Endothelial cell of umbilical vein (primary cell): Measurements from ENCODE around the gene GRID1. TPM values are rescaled to one million over a fixed set of nuclear protein-coding genes. Genes with fewer than 3 reads are reported as not detected.

Experiments used
- BruUV-seq: library from RNA; stranded (reverse); fragments of 400-500 nt; replicated peaks from 2 replicates; lab custom pipeline; 2021; lab: Mats Ljungman, UMichigan
- CTCF ChIA-PET: fragments of 300-600, 350-600 bp; sonication (Branson Sonifier 250); formaldehyde crosslinking; loops from one replicate; lab custom pipeline; 2021; ENCODE audit warnings: antibody characterized with exemption, inconsistent platforms; lab: Charles Lee
- POLR2A ChIA-PET: fragments of 300-600, 350-600 bp; sonication (Branson Sonifier 250); formaldehyde crosslinking; loops from one replicate; lab custom pipeline; 2021; ENCODE audit warnings: antibody characterized with exemption, inconsistent platforms; lab: Charles Lee
- DNase-seq: peaks from one replicate; pipeline ENCODE4 v3.0.0-alpha.2; 2011; ENCODE audit warnings: low read depth, low spot score
- FAIRE-seq: peaks from 2 replicates; lab custom pipeline; 2011; peaks lifted over from hg19 to GRCh38; lab: Jason Lieb, UNC
- H2AFZ ChIP-seq: 2 replicates; pipeline ENCODE4 v1.6.0; 2012; ENCODE audit warnings: low read depth, low read length, control low read depth, inconsistent platforms
- H3K27ac ChIP-seq: 2 replicates; pipeline ENCODE4 v1.5.1; 2011; ENCODE audit warnings: low read depth, mild to moderate bottlenecking, control low read depth, low read length, moderate library complexity; ENCODE audit not compliant: insufficient read depth
- H3K27me3 ChIP-seq, 2 experiments: 2 replicates each; pipeline versions ENCODE4 v1.6.0 to v1.6.1; 2011; ENCODE audit warnings: low read length in 2 of 2, mixed read lengths in 1 of 2; ENCODE audit not compliant: control insufficient read depth in 2 of 2, insufficient read depth in 2 of 2
- H3K36me3 ChIP-seq, 2 experiments: 2 replicates in 1 of 2; 3 replicates in 1 of 2; pipeline ENCODE4 v1.5.1; 2011; ENCODE audit warnings: low read length in 2 of 2, mild to moderate bottlenecking in 1 of 2, moderate library complexity in 1 of 2; ENCODE audit not compliant: control insufficient read depth in 2 of 2, insufficient read depth in 2 of 2; ENCODE audit errors: extremely low read depth in 1 of 2
- H3K4me1 ChIP-seq: 3 replicates; pipeline ENCODE4 v1.5.1; 2011; ENCODE audit warnings: mild to moderate bottlenecking, low read length; ENCODE audit not compliant: control insufficient read depth, insufficient read depth; ENCODE audit errors: extremely low read depth
- H3K4me2 ChIP-seq: 2 replicates; pipeline ENCODE4 v1.6.1; 2011; ENCODE audit warnings: low read length, control low read depth, mixed read lengths; ENCODE audit not compliant: insufficient read depth
- H3K4me3 ChIP-seq, 3 experiments: fragments of 200-600 bp in 1 of 3; sonication (generic), shearing (Covaris generic) in 1 of 3; replicated peaks in 1 of 3; 2 replicates each; pipeline ENCODE4 v1.5.1; 2011 to 2016; ENCODE audit warnings: control low read depth in 3 of 3, low read length in 3 of 3, mild to moderate bottlenecking in 2 of 3, inconsistent platforms in 1 of 3, low read depth in 1 of 3, moderate library complexity in 1 of 3; ENCODE audit not compliant: insufficient read depth in 1 of 3
- H3K79me2 ChIP-seq: 2 replicates; pipeline ENCODE4 v1.6.0; 2012; ENCODE audit warnings: low read length, inconsistent platforms; ENCODE audit not compliant: control insufficient read depth, insufficient read depth
- H3K9ac ChIP-seq: replicated peaks from 2 replicates; pipeline ENCODE3; 2011; ENCODE audit warnings: low read length, control low read depth; ENCODE audit not compliant: insufficient read depth; ENCODE audit errors: extremely low read depth
- H3K9me1 ChIP-seq: replicated peaks from 3 replicates; pipeline ENCODE4 v1.6.0; 2011; ENCODE audit warnings: mild to moderate bottlenecking, low read length; ENCODE audit not compliant: control insufficient read depth, insufficient read depth; ENCODE audit errors: extremely low read depth
- H3K9me3 ChIP-seq: replicated peaks from 2 replicates; pipeline ENCODE4 v1.5.1; 2012; ENCODE audit warnings: low read length, inconsistent platforms; ENCODE audit not compliant: control insufficient read depth, insufficient read depth
- H4K20me1 ChIP-seq: replicated peaks from 2 replicates; pipeline ENCODE3; 2011; ENCODE audit warnings: mild to moderate bottlenecking, low read length; ENCODE audit not compliant: control insufficient read depth, insufficient read depth; ENCODE audit errors: extremely low read depth
- CTCF ChIP-seq, 2 donors: IDR thresholded peaks; 1 replicate in 1 of 2; 2 replicates in 1 of 2; pipeline ENCODE4 v1.5.1; 2011; ENCODE audit warnings: low read length in 2 of 2, mild to moderate bottlenecking in 2 of 2, moderate library complexity in 2 of 2, control low read depth in 1 of 2, inconsistent platforms in 1 of 2, low read depth in 1 of 2; ENCODE audit not compliant: insufficient read depth in 1 of 2; ENCODE audit errors: extremely low read depth in 1 of 2
- EZH2 ChIP-seq: IDR thresholded peaks from 2 replicates; pipeline ENCODE4 v1.6.1; 2012; ENCODE audit warnings: borderline replicate concordance, low read depth, mild to moderate bottlenecking, moderate library complexity, low read length, inconsistent platforms; ENCODE audit not compliant: severe bottlenecking
- FOS ChIP-seq: IDR thresholded peaks from 2 replicates; pipeline ENCODE4 v1.6.1; 2011; ENCODE audit warnings: mild to moderate bottlenecking, low read length, moderate library complexity, borderline replicate concordance; ENCODE audit not compliant: insufficient read depth
- GATA2 ChIP-seq: IDR thresholded peaks from 2 replicates; pipeline ENCODE4 v1.7.0; 2011; ENCODE audit warnings: low read depth, mild to moderate bottlenecking, moderate library complexity, mixed read lengths, low read length; ENCODE audit not compliant: insufficient read length, insufficient read depth
- JUN ChIP-seq: IDR thresholded peaks from 2 replicates; pipeline ENCODE4 v1.6.1; 2011; ENCODE audit warnings: borderline replicate concordance, low read depth; ENCODE audit not compliant: insufficient read length, insufficient read depth
- MAX ChIP-seq: IDR thresholded peaks from 2 replicates; pipeline ENCODE4 v1.6.1; 2011; ENCODE audit not compliant: insufficient read depth, insufficient read length
- MYC ChIP-seq: IDR thresholded peaks from one replicate; pipeline ENCODE4 v1.6.1; 2011; ENCODE audit warnings: mild to moderate bottlenecking, low read depth, low read length
- POLR2A ChIP-seq: IDR thresholded peaks from 2 replicates; pipeline ENCODE4 v1.6.1; 2012; ENCODE audit warnings: low read depth, mild to moderate bottlenecking, control low read depth, low read length
- POLR2AphosphoS5 ChIP-seq: IDR thresholded peaks from 2 replicates; pipeline ENCODE4 v1.6.1; 2012; ENCODE audit warnings: low read depth, mild to moderate bottlenecking, control low read depth, low read length, moderate library complexity; ENCODE audit not compliant: insufficient read depth
- dilution Hi-C: fragments of 300-500 bp; cut with MboI; formaldehyde crosslinking; loops from one replicate; pipeline ENCODE4 v1.15.0; 2019; ENCODE audit warnings: low sequenced_read_pairs; ENCODE audit not compliant: extremely low pct_ligation_motif_present
- intact Hi-C: fragments of 100-400 bp; cut with micrococcal nuclease; formaldehyde crosslinking; loops from one replicate; pipeline ENCODE4 v1.10.0; 2022
- polyA plus RNA-seq, 4 experiments: library from polyadenylated mRNA; depleted of rRNA in 3 of 4; stranded (reverse) in 3 of 4; unstranded in 1 of 4; fragments of >200 nt; gene quantifications; 2 replicates each; pipeline versions ENCODE4 v1.2.1 to v1.2.3, GENCODE V29; 2011 to 2012; ENCODE audit warnings: missing spikeins in 1 of 4
- total RNA-seq: library from RNA; stranded (reverse); gene quantifications from 2 replicates; pipeline ENCODE4 v1.2.3, GENCODE V29; 2021

GRID1 gene
- total and polyA plus RNA-seq, 2 donors (not counting 3 experiments of a cell fraction or from before 2014, with no cell fraction given) = not detected

GRCh38 chr10:85661123-85661522, 705.5 kb downstream of the GRID1 start:
- BruUV-seq = no TSS peak
- ChIA-PET POLR2A (no interaction called here), CTCF (no interaction called here)
- Histone ChIP-seq H3K79me2 (no peaks in the 10 kb centered on the region), H3K36me3 (no peaks in the 10 kb centered on the region), H2AFZ (no peak overlapping the region), H3K4me3 (no peak overlapping the region), H3K4me2 (no peak overlapping the region), H3K27ac (no peak overlapping the region), H3K9me3 (no peaks in the 10 kb centered on the region), H3K27me3 (no peaks in the 10 kb centered on the region), H3K9me1 (no peaks in the 10 kb centered on the region), H4K20me1 (no peaks in the 10 kb centered on the region), H3K9ac (no peak overlapping the region), H3K4me1 (no peaks in the 10 kb centered on the region)
- dilution Hi-C loops = no loop called here
- no peak for TF ChIP-seq MAX
- TF ChIP-seq EZH2 = no peak
- no peak for TF ChIP-seq FOS
- TF ChIP-seq GATA2 = no peak
- no peak for TF ChIP-seq JUN
- no peak for TF ChIP-seq CTCF (IDR thresholded peaks at IDR 0.05; ENCODE audit: extremely low read depth in 1 of 2, insufficient read depth in 1 of 2, low read depth in 1 of 2, low read length in 2 of 2)
- TF ChIP-seq POLR2A = no peak
- TF ChIP-seq MYC = no peak
- no peak for TF ChIP-seq POLR2AphosphoS5
- FAIRE-seq (no peak), DNase-seq (no peak)
- intact Hi-C loops = no loop called here
